Left renal pelvis (tissue), 4 donors: ENCODE data around the gene RRBP1. TPM values are rescaled to one million over a fixed set of nuclear protein-coding genes. Genes with fewer than 3 reads are reported as not detected.
"Not testable (repeated sequence)": the region's sequence is repeated elsewhere in the genome, so short reads cannot be mapped to it uniquely, and the experiment has no call there.

Source experiments
- DNase-seq, 4 donors: peaks; one replicate each; pipeline ENCODE4 v3.0.0-alpha.2; 2013; ENCODE audit warnings: low read depth in 4 of 4, low spot score in 3 of 4
- polyA plus RNA-seq, 4 donors: library from polyadenylated mRNA; unstranded; fragments of 120-200 nt; gene quantifications; one replicate each; pipeline ENCODE4 v1.2.1, GENCODE V29; 2013; ENCODE audit not compliant: insufficient read length in 4 of 4

RRBP1 gene
- polyA plus RNA-seq, 4 donors = 116 to 208 (median 134) TPM

DNA sequence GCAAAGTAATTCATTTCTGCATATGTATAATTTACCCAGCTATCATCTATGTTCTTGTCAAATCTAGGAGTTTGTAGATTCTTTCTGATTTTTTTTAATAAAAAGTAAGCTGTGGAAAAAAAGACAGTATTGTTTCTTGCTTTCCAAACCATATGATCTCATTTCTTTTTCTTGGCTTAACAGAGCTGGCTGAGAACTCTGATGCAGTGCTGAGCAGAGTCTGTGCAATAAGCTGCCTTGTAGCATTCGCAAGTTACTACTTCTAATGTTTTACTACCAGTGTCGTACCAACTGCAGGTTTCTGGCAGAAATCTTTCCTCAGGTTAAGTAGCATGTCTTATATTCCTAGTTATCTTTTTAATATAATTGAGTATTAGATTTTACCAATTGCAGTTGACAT is 15.6 kb downstream of the RRBP1 start:
- DNase-seq = no peak

DNA sequence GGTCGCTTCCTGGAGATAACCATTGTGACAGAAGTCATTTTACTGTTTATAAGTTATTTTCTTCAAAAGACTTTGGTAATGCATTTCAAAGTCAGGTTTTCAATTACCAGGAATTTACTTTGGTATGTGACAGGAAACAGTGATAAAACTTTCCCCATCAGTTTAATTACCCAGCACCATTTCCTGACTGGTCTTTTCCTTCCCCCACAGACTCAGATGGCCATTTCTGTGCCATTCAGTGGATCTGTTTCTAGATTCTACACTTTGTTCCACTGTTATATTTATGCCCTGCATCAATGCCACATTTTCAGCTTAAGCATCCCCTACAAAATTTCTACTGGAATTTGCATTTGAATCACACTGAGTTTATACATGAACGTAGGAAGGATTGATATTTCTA is 16.3 kb downstream of the RRBP1 start:
- no peak for DNase-seq

DNA sequence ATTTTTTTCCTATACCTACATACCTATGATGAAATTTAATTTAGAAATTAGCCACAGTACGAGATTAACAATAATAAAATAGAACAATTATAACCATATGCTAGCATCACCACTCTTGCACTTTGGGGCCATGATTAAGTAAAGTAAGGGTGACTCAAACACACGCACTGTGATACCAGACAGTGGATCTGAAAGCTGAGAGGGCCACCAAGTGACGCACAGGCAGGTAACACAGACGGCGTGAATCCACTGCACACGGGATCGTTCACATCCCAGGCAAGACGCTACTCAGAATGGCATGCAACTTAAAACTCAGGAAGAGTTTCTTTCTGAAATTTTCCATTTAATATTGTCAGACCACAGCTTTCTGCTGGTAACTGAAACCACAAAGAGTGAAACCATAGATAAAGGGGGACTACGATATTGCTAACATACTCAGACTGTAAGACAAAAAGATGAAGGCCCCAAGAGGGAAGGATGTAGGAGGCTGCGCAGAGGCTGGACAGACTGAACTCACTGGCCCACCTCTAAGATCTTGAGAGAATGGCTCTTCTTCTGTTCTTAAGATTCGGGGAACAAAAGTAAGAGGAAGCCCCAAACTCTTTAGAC is 17.9 kb downstream of the RRBP1 start:
- DNase-seq = no peak

DNA sequence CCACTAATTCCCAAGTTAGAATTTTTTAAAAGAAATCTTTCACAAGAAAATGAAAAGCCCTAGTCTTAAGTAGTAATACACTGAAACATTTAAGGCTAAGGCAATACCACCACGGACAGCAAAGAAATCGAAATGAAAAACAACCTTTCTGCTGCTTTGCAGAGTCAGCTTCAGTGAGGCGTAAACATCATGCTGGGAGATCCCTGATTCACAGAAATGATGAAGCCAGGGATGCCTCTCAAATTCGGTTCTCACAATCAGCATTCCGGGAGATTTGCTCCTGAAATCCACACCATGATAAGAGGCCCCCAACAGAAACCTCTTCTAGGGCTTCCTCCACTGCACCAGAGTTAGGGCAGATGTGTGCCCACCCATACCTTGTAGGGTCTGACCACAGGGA is 18.6 kb downstream of the RRBP1 start:
- no peak for DNase-seq

DNA sequence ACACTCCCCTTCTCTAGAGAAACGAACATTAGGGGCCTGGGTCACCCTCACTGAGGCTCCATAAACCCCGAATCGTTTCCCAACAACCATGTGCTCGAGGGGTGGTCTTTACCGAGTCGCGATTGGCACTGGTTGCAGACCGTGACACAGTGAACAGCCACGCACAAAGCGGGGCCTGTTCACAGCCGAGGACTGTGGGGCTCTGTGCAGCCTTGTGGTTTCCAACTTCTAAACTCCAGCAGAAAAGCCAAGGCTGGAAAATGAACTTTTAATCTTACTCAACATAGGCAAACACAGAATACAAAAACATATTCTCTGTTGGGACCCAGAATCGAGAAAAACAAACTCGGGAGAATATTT is 19.0 kb downstream of the RRBP1 start:
- DNase-seq = no peak

DNA sequence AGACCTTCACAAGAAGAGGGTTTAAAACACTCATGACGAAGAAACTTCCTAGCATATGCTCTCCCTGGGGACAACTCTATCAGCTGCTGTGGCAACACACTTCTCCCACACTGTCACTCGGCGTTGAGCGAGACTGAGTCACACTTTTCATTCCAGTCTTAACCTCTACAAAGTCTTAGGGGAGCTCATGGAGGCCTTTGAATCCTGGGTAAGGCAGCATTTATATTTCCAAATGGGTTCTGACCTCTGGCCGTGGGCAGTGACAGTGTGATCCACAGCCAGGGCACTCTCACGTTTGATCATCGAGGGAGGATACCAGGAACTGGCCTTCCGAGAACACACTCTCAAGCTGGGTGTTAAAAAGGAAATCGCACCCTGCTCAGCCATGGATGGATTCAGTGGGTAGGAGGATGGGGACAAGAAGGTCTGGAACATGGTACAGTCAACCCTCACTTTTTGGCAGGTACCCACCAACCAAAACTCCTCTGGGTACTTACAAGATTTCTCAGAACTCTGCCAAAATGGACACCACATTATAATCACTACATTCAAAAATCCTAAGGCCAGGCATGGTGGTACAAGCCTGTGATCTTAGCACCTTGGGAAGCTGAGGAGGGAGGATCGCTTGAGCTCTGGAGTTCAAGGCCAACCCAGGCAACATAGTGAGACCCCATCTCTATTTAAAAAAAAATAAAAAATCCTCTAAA is 19.6 kb downstream of the RRBP1 start:
- DNase-seq = no peak

GRCh38 chr20:17661121-17661744 is 20.8 kb downstream of the RRBP1 start:
- no peak for DNase-seq

GRCh38 chr20:17660667-17661066 is 21.4 kb downstream of the RRBP1 start:
- no peak for DNase-seq

- DNase-seq = no peak
These were observed 22.2 kb downstream of the RRBP1 start for GRCh38 chr20:17659801-17660200.

DNA sequence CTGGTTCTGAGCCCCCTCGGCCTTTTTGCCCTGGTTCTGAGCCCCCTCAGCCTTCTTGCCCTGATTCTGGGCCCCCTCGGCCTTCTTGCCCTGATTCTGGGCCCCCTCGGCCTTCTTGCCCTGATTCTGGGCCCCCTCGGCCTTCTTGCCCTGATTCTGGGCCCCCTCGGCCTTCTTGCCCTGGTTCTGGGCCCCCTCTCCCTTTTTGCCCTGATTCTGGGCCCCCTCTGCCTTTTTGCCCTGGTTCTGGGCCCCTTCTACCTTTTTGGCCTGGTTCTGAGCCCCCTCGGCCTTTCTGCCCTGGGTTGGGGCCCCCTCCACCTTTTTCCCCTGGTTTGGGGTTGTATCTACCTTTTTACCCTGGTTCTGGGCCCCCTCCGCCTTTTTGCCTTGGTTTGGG is 22.7 kb downstream of the RRBP1 start:
- DNase-seq = not testable (repeated sequence)

DNA sequence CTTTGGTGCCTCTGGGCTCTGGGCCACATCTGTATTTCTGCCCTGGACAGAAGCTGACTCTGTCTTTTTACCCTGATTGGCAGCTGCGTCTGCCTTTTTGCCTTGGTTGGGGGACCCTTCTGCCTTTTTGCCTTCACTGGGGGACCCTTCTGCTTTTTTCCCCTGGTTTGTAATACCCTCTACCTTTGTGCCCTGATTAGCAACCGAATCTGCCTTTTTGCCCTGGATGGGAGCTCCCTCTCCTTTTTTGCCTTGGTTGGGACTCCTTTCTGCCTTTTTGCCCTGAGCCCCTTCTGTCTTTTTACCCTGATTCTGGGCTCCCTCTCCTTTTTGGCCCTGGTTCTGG is 23.4 kb downstream of the RRBP1 start:
- DNase-seq = no peak

DNA sequence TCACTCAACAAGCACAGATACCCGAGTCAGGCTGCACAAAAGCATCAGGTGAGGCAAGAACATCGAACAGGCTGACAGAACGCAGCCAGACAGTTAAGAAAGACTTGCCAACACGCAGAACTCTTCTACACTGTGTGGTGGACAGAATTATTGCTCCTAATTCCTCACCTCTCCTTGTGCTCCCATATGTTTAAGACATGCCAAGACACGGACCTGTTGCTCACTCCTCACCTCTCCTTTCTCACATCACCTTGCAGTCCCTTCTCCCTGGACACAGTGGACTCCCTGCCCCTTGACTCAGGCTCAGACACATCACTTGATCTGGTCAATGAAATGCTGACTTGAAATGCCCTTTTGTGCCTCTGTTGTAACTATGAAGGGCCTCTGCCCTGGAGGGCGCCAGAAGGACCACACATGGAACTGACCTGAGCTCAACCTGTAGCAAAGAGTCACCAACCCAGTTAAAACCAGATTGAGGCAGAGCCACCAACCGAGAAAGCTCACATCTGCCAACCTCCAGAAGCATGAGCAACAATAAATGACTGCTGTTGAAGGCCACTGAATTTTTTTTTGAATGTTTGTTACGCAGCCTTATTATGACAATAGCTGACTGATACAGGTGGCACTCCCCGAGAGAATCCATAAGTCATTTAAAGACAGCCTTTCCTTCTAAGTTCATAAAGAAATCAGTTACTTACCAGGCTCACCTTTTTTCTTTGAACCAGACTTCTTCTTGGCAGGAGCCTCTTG is 24.0 kb downstream of the RRBP1 start:
- no peak for DNase-seq

DNA sequence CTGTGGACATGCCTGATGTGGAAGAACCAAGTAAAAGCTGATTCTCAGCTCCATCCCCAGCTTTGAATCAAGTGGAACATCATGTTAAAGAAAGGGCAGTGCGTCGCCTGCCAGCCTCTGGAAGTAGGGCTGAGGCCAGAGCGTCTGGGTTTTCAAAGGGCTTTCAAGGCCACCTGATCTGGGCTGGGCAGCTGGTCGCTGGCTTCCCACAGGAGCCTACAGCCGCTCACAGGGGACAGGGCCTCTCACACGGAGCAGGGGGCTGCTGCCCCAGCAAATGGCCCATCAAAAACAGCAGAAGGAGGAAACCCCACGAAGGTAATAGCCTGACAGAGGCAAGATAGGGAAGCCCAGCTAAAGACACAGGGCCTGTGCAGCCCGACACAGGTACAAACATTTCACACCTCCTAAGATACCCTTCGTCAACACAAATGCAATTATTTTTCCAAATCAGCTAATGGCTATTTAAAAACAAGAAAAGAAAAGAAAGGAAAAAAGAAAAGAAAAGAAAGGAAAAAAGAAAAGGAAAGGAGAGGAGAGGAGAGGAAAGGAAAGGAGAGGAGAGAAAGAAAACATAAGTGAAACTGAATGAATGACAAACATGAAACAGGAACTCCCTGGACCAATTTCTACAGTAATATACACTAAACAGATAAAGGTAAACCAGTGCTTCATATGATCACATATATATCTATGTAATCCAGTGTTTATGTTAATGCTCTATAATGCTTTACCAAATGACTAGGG is 24.8 kb downstream of the RRBP1 start:
- no peak for DNase-seq

- no peak for DNase-seq
These were observed 26.1 kb downstream of the RRBP1 start for GRCh38 chr20:17655865-17656479.

DNA sequence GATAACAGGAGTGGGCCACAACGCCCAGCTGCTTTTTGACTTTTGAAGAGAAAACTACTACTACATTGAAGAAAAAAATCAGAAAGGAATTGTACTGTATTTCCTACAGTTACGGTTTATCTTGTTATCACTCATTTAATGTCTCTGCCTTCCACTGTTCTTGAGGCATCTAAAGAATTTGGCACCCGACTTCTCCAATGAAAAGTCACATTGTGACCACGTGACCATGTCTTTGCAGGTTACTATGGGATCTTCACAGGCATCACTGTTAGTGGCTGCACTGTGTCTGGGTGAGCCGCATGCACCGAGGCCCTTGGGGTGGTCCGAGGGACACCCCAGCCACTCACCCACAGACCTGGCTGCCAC is 26.8 kb downstream of the RRBP1 start:
- no peak for DNase-seq

DNA sequence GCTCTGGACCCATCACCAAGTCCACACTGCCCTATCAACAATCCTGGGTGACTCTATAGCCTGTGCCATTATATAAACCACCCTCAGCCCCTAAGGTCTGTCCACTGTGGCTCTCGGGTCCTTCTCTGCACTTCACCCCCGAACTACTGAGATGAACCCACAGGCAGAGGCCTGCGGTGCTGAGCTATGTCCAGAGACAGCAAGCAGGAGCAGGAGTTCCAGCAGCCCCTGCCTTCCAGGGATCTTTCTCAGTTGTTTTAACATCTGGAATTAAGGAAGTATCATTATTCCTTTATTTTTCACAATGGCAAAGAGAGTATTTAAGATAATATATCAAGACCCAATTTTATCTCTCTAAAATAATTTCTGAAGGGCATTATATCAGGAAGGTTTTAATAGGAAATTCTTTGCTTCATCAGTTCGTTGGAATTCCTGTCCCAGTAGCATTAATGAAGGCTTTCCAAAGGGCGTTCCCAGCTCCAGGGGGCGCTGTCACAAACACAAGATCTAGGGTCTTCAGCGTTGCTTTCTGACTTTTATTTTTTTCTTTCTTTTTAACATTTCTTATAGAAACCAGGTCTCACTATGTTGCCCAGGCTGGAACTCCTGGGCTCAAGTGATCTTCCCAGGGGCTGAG is 27.3 kb downstream of the RRBP1 start:
- no peak for DNase-seq

GRCh38 chr20:17653835-17654648 is 28.0 kb downstream of the RRBP1 start:
- no peak for DNase-seq

GRCh38 chr20:17652411-17652810 is 29.6 kb downstream of the RRBP1 start:
- no peak for DNase-seq

- no peak for DNase-seq
These were observed 30.2 kb downstream of the RRBP1 start for GRCh38 chr20:17651760-17652388.
